NCI-H2227 (cell line): ENCODE results near the gene ADCY7.

Source experiments
- DNase-seq: peaks from one replicate; lab custom pipeline; 2025; ENCODE audit not compliant: unreplicated experiment; lab: John Stamatoyannopoulos, UW

ADCY7 gene

DNA sequence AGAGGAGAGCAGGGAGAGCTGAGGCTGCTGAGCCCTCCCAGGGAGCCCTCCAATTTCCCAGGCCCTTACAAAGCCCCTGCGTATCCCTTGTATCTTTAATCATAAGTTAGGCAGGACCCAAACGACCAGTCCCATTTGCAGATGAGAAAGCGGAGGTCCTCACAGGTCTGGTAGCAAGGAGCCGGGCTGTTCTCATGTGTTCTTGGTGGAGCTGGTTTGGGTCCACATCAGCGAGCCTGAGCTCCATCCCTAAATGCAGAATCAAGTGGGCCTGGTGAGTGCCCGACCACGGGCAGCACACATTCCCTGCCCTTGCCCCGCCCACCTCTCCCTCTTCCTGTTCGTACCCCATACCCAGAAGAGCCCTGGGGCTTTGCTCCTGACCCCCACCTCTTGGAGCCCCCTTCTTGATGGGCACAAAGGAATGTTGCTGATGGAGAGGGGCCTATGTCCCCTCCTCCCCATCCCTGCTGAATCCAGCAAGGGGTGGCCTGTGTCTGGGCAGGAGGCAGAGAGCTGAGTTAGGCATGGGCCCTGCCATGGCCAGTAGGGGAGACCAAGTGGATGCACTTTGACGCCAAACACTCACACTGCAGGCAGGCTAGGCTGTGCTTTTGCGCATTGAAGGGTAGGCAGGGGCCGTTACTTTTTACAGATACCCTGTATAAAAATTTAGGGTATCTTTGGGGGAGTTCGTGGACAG, 18.3 kb upstream of the ADCY7 start:
- no peak for DNase-seq

DNA sequence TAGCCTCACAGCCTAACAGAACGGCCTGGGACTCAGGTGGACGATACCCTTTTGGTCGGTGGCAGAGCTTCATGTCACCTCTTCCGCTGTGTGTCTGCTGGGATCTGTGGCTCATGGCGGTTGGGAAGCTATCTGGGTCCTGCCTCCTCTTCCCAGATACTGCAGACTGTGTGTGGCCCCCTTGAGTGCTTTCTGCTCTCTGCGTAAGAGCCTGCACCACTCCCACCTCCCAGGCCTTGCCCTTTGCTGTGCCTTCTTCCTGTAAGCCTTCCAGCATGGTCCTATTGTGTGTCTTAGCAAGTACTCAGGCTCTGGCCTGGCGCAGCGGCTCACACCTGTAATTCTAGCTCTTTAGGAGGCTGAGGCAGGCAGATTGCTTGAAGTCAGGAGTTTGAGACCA, 17.5 kb upstream of the ADCY7 start:
- peak; percentile 9 for DNase-seq

DNA sequence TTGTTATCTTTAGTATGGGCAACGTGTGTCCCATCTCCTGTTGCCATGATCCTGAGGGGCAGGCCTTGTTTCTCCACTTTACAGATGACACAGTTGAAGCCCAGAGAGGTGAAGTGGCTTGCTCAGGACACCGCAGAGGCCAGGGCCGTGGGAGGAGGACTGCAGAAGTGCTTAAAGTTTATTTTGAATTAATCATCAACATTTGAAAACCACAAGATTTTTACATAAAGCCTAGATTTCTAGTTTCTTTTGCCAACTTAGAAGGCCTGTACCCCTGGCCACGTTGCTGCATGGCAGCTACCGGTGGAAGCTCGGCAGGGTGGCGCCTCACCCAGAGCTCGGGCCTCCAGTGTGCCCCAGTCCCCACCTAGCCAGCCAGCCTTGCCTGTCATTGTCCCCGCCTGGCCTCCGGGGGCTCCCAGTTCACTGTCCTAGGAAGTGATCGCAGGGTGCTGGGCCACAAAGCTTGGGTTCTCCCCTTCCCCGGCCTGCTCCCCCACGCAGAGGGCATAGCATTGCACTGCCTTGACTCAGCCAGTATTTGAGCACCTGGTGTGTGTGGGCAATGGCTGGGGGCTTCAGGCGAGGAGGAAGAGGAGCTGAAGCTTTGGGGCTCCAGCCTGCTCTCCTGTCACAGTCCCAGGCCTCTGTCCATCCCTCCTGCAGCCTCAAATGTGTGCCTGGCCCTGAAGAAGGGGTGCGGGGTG, 14.8 kb upstream of the ADCY7 start:
- no peak for DNase-seq

DNA sequence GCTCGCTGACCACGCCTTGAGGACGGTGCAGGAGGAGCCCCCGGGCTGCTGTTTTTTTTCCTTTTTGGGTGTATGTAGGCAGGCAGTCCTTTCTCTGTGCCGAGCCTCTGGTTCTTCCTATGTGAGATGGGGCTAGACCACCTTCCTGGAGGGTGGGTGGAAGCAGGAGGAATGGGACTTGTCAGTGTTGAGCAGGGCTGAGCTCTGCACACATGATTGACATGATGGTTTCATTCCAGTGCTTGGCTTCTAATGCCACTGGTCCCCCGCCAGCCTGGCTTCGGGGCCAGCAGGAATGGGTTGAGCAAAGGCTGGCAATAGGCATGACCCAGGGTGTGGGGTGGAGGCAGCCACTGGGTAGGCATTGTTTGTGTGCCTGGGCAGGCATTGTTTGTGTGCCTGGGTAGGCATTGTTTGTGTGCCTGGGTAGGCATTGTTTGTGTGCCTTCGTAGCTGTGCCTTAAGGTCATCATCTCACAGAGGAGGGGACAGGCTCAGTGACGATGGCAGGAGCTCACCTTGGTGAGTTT, 14.2 kb upstream of the ADCY7 start:
- no peak for DNase-seq

GRCh38 chr16:50252874-50253513, 13.4 kb upstream of the ADCY7 start:
- DNase-seq = no peak

- DNase-seq = no peak
Measured at GRCh38 chr16:50253514-50253910, 12.8 kb upstream of the ADCY7 start.

DNA sequence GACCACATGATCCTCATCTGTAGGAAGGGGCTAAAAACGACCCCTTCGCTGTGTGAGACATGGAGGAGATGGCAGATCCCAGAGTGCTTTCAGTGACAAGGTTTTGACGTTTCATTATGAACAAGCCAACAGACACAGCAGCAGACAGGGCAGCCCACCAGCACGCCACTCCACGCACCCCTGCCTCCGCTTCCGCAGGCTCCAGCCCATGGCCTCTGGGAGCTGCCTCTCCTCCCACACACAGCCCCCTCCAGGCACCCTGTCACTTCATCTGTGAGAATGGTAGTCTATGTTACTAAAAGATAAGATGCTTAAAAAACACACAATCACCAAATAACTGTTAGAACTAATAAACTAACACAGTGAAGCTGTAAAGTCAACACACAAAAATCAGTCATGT, 12.3 kb upstream of the ADCY7 start:
- no peak for DNase-seq

DNA sequence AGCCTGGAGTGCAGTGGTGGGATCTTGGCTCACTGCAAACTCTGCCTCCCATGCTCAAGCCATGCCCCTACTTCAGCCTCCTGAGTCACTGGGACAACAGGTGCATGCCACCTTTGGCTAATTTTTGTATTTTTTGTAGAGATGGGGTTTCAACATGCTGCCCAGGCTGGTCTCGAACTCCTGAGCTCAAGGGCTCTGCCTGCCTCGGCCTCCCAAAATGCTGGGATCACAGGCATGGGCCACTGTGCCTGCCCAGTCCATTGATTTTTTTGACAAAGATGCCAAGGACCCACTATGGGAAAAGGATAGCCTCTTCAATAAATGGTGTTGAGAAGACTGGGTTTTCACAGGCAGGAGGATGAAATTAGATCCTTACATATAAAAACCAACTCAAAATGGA, 10.8 kb upstream of the ADCY7 start:
- no peak for DNase-seq

- no peak for DNase-seq
Measured at GRCh38 chr16:50256604-50257003, 9.7 kb upstream of the ADCY7 start.

- no peak for DNase-seq
Measured at GRCh38 chr16:50257876-50258275, 8.5 kb upstream of the ADCY7 start.

DNA sequence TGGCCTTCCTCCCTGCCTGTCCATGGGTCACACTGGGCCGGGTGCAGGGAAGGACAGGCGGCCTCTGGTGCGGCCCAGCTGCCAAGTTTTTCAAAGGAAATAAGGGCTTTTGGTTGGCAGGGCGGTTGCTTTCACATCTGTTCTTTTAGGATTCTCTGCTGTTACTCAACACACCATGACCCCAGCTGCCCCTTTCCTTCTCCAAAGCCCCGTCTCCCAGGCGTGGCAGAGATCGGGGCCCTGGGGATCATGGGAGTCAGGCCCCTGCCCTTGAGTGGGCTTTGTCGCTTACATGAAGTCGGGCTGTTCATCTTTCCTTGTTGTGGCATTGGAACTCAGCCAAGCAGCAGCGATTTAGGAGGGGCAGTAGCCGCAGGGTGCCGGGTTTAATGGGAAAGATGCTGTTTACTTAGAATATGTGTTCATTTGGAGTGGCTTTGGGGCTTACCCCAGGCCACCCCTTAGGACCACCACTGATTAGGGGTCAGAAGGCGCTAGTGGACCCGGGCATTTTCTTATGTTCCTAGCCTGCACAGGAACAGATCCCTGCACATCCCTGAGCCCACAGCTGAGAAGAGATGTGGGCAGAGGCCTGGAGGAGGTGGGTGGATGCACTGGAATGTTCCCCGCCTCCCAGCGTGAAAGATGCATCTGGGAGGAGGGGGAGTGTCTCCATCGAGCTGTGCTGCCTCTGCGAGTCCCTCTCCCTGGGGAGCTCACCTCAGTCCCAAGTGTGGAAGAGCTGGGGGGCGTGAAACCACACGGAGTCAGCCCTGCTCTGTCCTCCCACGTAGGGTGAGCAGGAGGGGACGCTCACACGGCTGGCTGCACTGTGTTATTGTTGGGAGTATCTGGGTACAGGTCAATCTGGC, 6.8 kb upstream of the ADCY7 start:
- DNase-seq = peak; percentile 76

DNA sequence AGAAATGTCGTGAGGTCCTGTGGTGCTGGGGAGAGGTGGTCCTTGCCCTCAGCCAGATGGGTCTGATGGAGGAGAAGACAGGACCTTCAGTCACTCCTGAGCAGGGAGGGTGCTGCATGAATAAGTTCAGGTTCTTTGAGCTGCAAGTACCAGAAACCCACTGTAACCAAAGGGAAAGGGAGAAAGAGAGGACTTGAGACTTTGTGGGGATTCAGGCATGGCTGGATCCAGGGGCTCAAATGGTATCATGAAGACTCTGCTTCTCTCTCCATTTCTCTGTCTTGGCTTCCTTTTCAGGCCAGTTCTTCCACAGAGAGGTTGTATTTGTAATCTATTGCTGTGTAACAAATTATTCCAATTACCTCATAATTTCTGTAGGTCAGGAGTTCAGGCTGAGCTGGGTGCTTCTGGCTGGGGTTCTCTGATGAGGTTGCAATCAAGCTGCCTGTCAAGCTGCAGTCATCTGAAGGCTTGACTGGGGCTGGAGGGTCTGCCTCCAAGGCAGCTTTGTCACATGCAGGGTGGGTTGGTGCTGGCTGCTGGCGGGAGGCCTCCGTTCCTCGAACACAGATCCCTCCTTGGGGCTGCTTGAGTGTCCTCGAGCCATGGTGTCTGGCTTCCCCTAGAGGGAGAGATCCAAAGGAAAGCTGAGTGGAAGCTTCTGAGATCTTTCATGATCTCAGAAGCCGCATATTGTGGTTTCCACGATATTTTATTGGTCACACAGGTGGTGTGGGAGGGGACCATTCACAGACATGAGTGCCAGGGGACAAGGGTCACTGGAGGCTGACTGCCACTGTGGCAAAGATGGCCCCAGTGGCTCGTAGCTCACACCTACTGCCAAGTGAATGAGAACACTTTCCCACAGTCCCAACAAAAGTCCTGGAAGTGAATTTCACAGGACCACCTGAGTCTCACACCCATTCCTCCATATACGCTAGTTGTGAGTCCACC, 5.9 kb upstream of the ADCY7 start:
- no peak for DNase-seq

- no peak for DNase-seq
Measured at GRCh38 chr16:50261160-50261706, 5.1 kb upstream of the ADCY7 start.

DNA sequence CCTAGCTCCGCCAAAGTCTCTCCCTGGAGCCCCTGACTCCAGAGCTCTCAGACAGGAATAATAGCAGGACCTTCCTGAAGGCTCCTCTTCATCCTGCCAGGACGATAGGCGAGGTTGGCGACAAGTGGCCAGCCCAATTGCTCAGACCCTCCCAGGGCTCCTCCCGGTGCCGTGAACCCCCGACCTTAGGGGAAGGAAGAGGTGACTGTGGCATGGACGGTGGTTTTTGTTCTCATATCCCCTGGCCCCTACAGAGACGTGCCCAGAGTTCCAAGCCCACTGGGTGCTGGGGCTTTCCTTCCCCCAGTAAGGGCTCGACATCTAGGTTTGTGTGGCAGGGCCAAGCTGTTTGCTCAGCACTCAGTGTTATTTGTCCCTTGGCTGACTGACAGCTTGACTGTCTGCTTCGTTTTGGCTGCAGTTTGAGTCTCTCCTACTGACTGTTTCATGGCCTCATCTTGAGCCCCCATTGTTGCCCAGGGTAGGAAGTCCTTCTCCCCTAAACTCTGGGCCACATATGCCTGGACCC, 4.6 kb upstream of the ADCY7 start:
- DNase-seq = no peak

DNA sequence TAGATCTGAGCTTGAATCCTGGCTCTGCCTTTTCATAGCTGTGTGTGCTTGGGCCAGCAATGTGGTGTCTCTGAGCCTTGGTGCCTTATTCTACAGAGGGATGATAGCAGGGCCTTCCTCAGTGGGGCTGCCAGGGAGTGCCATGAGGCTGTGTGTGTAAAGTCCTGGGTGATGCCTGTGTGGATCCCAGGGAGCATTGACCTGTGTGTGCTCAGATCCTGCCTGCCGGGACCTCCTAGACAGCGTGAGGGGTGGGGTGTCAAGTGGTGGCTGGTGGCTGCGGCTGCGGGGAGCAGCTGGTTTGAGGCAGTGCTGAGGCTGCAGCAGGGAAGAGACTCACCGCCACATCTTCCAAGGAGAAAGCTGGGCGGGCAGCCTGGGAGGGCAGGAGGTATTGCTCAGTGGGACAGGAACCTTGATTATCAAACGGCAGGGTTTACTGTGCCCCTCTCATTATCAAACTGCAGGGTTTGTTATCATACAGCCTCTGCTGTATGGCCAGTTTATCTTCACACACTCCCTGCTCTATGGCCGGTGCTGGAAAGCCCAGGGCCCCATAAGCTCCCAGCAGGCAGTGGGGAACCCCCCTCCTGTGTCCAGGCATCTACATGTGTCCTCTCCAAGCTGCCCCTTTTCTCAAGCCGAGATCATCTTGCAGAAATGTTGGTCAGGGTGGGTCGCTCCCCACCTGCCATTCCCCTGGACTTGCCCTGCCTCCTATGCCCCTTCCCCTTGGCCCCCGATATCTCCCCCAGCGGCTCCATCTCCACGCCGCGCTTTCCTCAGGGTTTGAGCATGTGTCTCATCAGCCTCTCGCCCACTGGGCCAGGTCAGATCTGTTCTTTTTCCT, 3.1 kb upstream of the ADCY7 start:
- no peak for DNase-seq

DNA sequence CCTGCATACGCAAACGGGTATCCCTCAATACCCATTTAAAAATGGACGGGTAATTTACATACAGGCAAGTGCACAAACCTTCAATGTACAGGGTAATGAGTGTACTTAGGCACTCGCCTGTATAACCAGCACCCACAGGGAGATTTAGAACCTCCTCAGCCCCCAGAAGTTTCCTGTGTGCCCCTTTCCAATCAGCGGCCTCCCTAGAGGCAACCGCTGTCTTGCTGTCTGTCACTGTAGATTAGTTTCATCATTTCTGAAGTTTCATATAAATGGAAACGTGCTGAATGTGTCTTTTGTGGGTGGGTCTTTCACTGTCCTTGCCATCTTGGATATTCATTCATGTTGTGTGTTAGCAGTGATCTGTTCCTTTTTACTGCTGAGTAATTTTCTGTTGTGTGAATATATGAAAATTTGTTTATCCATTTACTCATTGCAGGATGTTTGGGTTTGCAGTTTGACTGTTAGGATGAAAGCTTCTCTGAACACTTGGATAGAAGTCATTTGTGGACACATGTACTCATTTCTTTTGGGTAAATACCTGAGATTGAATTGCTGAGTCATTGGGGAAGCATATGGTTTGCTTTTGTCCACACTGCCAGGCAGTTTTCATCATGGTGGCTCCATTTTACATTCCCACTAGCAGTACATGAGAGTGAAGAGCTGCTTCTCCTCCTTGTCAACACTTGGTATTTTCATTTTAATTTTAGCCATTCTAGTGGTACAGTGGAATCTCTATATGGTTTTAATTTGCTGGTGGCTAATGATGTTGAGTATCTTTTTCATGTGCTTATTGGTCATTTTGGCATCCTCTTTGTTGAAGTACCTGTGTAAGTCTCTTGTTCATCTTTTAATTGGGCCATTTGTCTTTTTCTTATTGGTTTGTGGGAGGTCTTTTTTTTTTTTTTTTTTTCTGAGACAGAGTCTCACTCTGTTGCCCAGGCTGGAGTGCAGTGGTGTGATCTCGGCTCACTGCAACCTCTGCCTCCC, 2.1 kb upstream of the ADCY7 start:
- DNase-seq = no peak

DNA sequence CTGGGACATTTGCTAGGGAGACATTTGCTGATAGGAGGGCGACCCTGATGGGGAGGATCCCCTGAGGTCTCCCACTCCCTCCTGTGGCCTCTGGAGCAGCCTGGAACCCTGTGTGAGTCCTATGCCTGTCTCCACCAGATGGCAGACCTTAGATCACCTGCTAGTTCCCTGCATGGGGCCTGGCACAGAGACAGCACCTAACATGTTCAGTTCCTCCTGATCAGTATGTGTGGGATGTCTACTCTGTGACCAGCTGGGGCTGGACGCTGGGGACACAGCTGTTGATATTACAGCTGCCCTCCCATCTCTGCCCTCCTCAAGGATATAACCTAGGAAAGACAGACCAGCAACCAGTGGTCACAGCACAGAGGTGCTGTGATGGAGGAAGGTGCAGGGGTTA, 1.1 kb upstream of the ADCY7 start:
- DNase-seq = no peak
